GM13977 (cell line): ENCODE measurements around the gene IFT122.

Source experiments
- DNase-seq: peaks from one replicate; pipeline ENCODE4 v3.0.0; 2012; ENCODE audit warnings: low spot score
- in situ Hi-C: fragments of 300-500 bp; cut with MboI; formaldehyde crosslinking; loops from one replicate; pipeline ENCODE4 v1.12.0; 2022; ENCODE audit warnings: low sequenced_read_pairs, low pct_unique_long_range_greater_than_20kb, mixed read lengths, inconsistent platforms; ENCODE audit not compliant: unreplicated experiment
- TF ChIP-seq, protein P1 (sequence below): IDR thresholded peaks from 2 replicates; pipeline ENCODE4 v1.5.1; 2012; ENCODE audit warnings: mild to moderate bottlenecking, control low read depth; ENCODE audit not compliant: insufficient read depth; ENCODE audit errors: extremely low read depth, missing control alignments

Gene IFT122

DNA sequence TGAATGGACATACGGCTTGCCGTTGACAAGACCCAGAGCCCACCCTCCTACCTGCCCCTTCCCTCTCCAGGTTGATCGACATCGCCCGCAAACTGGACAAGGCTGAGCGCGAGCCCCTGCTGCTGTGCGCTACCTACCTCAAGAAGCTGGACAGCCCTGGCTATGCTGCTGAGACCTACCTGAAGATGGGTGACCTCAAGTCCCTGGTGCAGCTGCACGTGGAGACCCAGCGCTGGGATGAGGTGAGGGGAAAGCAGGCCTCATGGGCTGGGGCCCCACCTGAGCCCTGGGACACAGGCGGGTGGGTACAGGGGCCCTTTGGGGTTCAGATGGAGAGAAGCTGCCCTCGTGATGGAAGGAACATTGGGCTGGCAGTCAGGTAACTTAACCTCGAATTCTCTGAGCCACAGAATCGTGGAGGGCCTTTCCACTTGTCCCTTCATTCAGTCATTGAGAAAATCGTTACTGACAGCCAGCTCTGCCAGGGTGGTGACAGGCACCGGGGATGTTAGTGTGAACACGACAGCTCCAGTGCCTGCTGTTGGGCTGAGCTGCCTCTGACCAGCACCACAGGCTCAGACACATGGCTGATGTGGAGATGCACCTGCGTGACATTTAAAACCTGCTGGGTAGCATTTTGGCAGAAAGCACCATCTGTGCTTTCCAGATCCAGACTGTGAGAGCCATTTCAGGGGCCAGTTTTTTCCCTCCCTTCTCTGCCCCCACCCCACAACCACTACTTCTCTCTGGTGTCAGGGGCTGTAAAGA, 62.8 kb downstream of the IFT122 start:
- TF ChIP-seq, protein P1, sequence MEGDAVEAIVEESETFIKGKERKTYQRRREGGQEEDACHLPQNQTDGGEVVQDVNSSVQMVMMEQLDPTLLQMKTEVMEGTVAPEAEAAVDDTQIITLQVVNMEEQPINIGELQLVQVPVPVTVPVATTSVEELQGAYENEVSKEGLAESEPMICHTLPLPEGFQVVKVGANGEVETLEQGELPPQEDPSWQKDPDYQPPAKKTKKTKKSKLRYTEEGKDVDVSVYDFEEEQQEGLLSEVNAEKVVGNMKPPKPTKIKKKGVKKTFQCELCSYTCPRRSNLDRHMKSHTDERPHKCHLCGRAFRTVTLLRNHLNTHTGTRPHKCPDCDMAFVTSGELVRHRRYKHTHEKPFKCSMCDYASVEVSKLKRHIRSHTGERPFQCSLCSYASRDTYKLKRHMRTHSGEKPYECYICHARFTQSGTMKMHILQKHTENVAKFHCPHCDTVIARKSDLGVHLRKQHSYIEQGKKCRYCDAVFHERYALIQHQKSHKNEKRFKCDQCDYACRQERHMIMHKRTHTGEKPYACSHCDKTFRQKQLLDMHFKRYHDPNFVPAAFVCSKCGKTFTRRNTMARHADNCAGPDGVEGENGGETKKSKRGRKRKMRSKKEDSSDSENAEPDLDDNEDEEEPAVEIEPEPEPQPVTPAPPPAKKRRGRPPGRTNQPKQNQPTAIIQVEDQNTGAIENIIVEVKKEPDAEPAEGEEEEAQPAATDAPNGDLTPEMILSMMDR = no peak
- in situ Hi-C loops = no loop called here
- no peak for DNase-seq

DNA sequence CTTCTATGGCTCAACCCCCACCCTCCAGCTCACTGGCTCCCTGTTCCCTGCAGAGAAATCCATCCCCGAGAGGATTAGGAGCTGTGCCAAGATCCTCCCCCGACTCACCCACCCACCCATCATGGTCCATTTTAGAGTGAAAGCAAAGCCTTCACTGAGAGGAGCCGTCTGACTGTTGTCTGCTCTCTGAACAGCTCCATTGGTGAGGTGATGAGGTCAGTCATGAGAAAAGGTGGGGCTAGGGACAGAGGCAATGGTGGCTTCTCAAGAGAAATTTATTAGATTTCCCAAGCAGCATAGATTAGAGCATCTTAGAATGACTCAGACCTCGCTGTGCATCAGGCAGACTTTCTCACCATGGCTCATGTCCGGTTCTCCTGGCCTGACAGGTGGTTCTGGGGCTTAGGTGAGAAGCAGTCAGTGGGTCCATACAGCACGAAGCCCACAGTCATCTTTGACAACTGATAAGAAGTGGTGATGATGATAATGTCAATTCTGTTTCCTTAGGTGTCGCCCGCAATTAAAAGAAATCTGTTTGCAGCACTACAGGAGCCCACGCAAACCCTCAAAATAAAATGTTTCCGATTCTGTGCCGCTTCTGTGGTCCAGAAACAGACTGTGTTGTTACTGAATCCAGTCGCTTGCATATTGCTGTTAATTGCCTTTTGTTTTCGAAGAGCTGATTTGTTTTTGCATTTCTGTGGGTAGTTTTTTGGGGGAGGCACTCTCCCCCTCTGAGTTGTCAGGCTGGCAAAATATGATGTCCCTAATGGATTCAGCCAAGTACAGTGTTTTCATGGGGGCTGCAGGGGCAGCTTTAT, 63.7 kb downstream of the IFT122 start:
- in situ Hi-C loops = no loop called here
- TF ChIP-seq, protein P1 = no peak
- DNase-seq = no peak

DNA sequence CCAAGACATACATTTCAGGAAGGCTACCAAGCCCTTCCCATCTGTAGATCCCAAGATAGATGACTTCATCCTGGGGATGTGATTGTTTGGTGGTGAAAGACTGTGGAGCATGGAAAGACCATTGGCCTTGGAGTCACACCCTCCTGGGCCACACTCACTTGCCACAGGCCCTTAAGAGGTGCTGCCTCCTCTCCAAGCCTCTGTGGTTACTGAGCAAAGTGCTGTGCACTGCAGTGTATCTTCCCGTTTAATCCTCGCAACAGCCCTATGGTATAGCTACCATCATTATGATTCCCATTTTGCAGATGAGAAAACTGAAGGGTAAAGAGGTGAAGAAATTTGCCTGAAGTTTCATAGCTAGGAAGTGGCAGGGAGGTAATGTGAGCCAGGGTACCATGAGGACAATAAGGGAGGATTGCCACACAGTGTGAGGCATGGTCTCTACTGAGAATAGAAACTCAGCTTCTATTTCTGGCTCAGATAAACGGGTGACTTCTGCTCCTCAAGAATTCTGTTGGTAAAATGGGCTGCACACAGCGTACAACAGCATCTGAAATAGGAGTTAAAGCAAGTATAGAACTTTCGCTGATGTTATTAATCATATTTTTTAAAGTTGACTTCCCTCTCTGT, 64.6 kb downstream of the IFT122 start:
- DNase-seq = no peak
- in situ Hi-C loops = no loop called here
- TF ChIP-seq, protein P1 = no peak

DNA sequence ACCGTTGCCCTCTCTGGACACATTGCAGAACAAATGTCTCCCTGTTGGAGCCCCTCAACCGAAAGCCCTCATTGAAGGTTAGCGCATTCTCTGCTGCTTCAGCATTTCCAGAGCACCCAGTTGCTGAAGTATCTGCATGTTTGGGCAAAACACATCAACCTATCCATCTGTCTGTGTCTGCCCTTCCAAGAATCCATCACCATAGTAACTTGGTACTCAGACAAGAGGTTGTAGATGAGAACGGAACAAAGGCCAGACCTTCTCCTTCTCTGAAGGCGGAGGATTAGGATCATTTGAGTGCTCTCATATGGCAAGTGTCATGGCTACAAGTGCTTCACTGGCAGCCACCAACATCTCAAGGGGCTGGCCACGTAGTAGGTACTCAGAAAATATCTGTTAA, 65.3 kb downstream of the IFT122 start:
- in situ Hi-C loops = no loop called here
- no peak for DNase-seq
- TF ChIP-seq, protein P1 = no peak

DNA sequence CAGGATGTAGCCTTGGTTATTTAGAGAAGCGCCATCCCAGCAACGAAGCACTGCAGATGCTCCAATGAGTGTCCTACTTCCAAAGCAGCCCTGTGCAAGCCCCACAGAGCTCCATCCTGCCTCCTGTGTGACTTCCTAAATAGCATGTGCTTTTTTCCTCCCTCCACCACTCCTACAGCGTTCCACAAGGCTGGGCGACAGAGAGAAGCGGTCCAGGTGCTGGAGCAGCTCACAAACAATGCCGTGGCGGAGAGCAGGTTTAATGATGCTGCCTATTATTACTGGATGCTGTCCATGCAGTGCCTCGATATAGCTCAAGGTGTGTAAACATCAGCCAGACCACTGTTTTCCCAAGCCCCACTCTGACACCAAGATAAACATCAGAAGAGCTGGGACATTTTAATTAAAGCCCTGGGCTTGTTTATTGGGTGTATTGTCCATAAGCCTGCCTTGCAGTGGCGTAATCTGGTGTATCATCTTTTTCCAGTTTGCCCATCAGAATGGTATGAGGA, 66.3 kb downstream of the IFT122 start:
- in situ Hi-C loops = no loop called here
- TF ChIP-seq, protein P1 = no peak
- no peak for DNase-seq

DNA sequence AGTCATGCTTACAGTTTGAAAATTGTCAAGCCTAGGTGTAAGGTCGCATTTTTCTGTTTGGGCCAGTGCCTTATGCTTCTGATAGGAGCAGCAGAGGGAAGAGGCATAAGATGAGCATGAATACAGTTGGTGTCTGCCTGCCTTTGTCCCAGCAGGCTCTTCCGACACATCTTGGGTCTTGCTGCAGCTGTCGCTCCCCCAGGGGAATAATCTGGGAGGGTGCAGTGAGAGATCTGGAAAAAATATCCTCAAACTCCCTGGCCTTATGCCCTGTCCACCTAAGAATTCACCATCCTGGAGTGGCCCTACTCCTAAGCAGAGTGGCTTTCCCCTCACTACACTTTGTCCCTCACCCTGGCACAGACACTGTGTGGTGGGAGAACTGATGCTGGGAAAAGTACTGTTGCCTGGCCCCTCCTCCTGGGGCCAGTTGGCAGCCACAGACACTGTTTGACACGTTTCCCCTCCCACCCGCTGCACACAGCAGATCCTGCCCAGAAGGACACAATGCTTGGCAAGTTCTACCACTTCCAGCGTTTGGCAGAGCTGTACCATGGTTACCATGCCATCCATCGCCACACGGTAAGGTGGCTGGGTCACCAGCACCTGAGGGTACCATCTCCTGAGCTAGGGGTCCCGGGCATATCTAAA, 67.3 kb downstream of the IFT122 start:
- in situ Hi-C loops = no loop called here
- TF ChIP-seq, protein P1 = no peak
- DNase-seq = no peak
